ENCODE results near the gene NKX6-1. TPM values are rescaled to one million over a fixed set of nuclear protein-coding genes. Genes with fewer than 3 reads are reported as not detected.

Gene NKX6-1
- total and polyA plus RNA-seq, 8 donors, result 1.1 to 5.2 TPM; not detected in 6

- H3K36me3 ChIP-seq, result no peaks in the 10 kb centered on the region
- H3K27me3 ChIP-seq, result peaks cover 71 to 100% (median 97%) of the 10 kb centered on the region in 3 donors
- whole genome bisulfite sequencing, 5 donors, result 7 to 23% (median 11%) methylated on average over 8 to 11 of the region's 11 CpGs
- H3K9me3 ChIP-seq, result peaks cover 0 to 33% (median 10%) of the 10 kb centered on the region in 4 donors
- H3K4me1 ChIP-seq, result peaks cover 23 to 47% (median 37%) of the 10 kb centered on the region in 4 donors
- intact Hi-C loops (cut with DNase I; ENCODE audit: low total_unique reads), result no loop called here
- no peak for DNase-seq
- peak overlapping the region; percentile 33 to 54 (median 45) for H3K4me3 ChIP-seq
- TF ChIP-seq EP300 (IDR thresholded peaks at IDR 0.05) (no peak), CTCF (IDR thresholded peaks at IDR 0.05) (no peak), POLR2AphosphoS5 (IDR thresholded peaks at IDR 0.05) (no peak), POLR2A (IDR thresholded peaks at IDR 0.05) (no peak)
- no peak overlapping the region for H3K27ac ChIP-seq
Measured at GRCh38 chr4:84499624-84499982, 511 bp upstream of the NKX6-1 start.

- Histone ChIP-seq H3K4me3 (peak overlapping the region; percentile 33 to 54 (median 45)), H3K27ac (peak overlapping the region in 1 of 5 donors; percentile 18)
- 1 to 2% (median 1%) methylated on average over 27 to 63 of the region's 63 CpGs for WGBS, 5 donors
Measured at GRCh38 chr4:84498203-84498934, 723 bp downstream of the NKX6-1 start.

GRCh38 chr4:84497504-84498202, 1.4 kb downstream of the NKX6-1 start:
- peak overlapping the region in 1 of 5 donors; percentile 18 for H3K27ac ChIP-seq
- 3 to 14% (median 8%) methylated on average over 51 to 72 of the region's 73 CpGs for WGBS, 5 donors
- intact Hi-C loops (cut with DNase I; ENCODE audit: low total_unique reads), result no loop called here
- no peaks in the 10 kb centered on the region for H3K36me3 ChIP-seq
- H3K4me1 ChIP-seq, result peaks cover 33 to 57% (median 48%) of the 10 kb centered on the region in 4 donors
- peak overlapping the region; percentile 33 to 54 (median 45) for H3K4me3 ChIP-seq
- peak in 1 of 2 donors; percentile 42 for DNase-seq
- H3K27me3 ChIP-seq, result peaks cover 69 to 100% (median 99%) of the 10 kb centered on the region in 3 donors
- TF ChIP-seq CTCF (IDR thresholded peaks at IDR 0.05) (no peak), EP300 (IDR thresholded peaks at IDR 0.05) (no peak), POLR2AphosphoS5 (IDR thresholded peaks at IDR 0.05) (no peak)
- H3K9me3 ChIP-seq, result peaks cover 0 to 33% (median 9%) of the 10 kb centered on the region in 4 donors

More at GRCh38 chr4:84498203-84498934, 723 bp downstream of the NKX6-1 start:
- Histone ChIP-seq H3K27me3 (peaks cover 67 to 100% (median 99%) of the 10 kb centered on the region in 3 donors), H3K36me3 (no peaks in the 10 kb centered on the region), H3K9me3 (peaks cover 0 to 33% (median 10%) of the 10 kb centered on the region in 4 donors), H3K4me1 (peaks cover 26 to 50% (median 41%) of the 10 kb centered on the region in 4 donors)
- intact Hi-C loops (cut with DNase I; ENCODE audit: low total_unique reads), result no loop called here
- TF ChIP-seq POLR2AphosphoS5 (IDR thresholded peaks at IDR 0.05) (no peak), POLR2A (IDR thresholded peaks at IDR 0.05) (no peak), EP300 (IDR thresholded peaks at IDR 0.05) (no peak)
- DNase-seq, result peak in 1 of 2 donors; percentile 60

GRCh38 chr4:84496706-84497503, 2.2 kb downstream of the NKX6-1 start:
- peak overlapping the region in 3 of 4 donors; percentile 37 to 54 (median 53) for H3K4me3 ChIP-seq
- peaks cover 36 to 56% (median 50%) of the 10 kb centered on the region in 4 donors for H3K4me1 ChIP-seq
- intact Hi-C loops (cut with DNase I; ENCODE audit: low total_unique reads), result no loop called here
- TF ChIP-seq POLR2AphosphoS5 (IDR thresholded peaks at IDR 0.05) (no peak), CTCF (IDR thresholded peaks at IDR 0.05) (no peak), EP300 (IDR thresholded peaks at IDR 0.05) (no peak), POLR2A (IDR thresholded peaks at IDR 0.05) (no peak)
- H3K27ac ChIP-seq, result no peak overlapping the region
- peaks cover 0 to 33% (median 9%) of the 10 kb centered on the region in 4 donors for H3K9me3 ChIP-seq
- 10 to 17% (median 13%) methylated on average over 28 to 53 of the region's 53 CpGs for WGBS, 5 donors
- peak in 1 of 2 donors; percentile 46 for DNase-seq
- H3K36me3 ChIP-seq, result no peaks in the 10 kb centered on the region
- H3K27me3 ChIP-seq, result peaks cover 66 to 100% (median 99%) of the 10 kb centered on the region in 3 donors
